Measurements from ENCODE around the gene ANGEL1. TPM values are rescaled to one million over a fixed set of nuclear protein-coding genes. Genes with fewer than 3 reads are reported as not detected.

ANGEL1 gene
- total and polyA plus RNA-seq, 10 donors = 7.4 to 76.8 (median 47.2) TPM

DNA sequence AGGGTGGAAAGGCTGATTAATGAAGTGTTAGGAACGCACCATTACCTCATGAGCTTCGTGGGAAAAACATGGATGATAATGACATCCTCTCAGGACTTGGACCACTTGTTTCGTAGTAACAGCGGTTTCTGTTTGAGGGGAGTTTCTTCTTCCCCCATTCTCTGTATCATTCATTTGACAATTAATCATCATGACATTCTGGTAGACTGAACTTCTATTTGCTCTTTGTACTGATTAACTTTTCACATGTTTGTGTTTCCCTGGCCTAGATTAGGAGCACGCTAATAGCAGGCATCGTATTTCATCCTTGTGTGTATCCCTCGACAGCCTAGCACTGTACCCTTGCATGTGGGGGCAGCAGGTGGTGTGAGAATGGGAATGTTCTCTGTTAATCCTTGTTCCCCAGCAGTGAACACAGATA is 21.6 kb upstream of the ANGEL1 start:
- no peak for DNase-seq
- Histone ChIP-seq H3K9me3 (no peaks in the 10 kb centered on the region), H3K36me3 (no peaks in the 10 kb centered on the region), H3K4me1 (peaks cover 0 to 21% (median 9%) of the 10 kb centered on the region in 6 donors), H3K4me3 (no peak overlapping the region), H3K27me3 (replicated peaks in 1 of 7) (no peaks in the 10 kb centered on the region), H3K27ac (no peak overlapping the region)
- intact Hi-C loops (cut with DNase I; ENCODE audit: low total_unique reads) = no loop called here
- 75 to 88% (median 81%) methylated on average over 7 of the region's 7 CpGs for WGBS, 5 donors
- TF ChIP-seq POLR2A (IDR thresholded peaks at IDR 0.05) = no peak
- TF ChIP-seq POLR2AphosphoS5 (IDR thresholded peaks at IDR 0.05) = no peak
- TF ChIP-seq, protein P1, sequence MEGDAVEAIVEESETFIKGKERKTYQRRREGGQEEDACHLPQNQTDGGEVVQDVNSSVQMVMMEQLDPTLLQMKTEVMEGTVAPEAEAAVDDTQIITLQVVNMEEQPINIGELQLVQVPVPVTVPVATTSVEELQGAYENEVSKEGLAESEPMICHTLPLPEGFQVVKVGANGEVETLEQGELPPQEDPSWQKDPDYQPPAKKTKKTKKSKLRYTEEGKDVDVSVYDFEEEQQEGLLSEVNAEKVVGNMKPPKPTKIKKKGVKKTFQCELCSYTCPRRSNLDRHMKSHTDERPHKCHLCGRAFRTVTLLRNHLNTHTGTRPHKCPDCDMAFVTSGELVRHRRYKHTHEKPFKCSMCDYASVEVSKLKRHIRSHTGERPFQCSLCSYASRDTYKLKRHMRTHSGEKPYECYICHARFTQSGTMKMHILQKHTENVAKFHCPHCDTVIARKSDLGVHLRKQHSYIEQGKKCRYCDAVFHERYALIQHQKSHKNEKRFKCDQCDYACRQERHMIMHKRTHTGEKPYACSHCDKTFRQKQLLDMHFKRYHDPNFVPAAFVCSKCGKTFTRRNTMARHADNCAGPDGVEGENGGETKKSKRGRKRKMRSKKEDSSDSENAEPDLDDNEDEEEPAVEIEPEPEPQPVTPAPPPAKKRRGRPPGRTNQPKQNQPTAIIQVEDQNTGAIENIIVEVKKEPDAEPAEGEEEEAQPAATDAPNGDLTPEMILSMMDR (IDR thresholded peaks at IDR 0.05 in 8 of 11, conservative IDR thresholded peaks at IDR 0.05 in 3 of 11) = no peak

DNA sequence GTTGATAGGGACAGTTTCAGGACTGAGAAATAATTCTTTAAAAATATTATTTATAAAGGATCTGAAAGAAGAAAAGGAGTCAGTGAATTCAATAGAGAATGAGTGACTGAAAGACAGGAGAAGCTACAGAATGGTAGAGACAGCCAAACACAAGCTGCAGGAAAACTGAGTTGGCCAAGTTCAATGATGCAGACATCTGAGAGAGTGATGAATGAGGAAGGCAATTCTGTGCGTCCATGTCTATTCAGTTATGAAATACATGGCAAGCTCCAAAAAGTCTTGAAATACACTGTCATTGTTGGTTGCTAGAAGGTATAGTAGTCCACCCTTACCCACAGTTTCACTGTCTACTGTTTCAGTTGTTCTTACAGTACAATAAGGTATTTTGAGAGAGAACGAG is 20.3 kb upstream of the ANGEL1 start:
- no peak for DNase-seq
- intact Hi-C loops (cut with DNase I; ENCODE audit: low total_unique reads) = no loop called here
- Histone ChIP-seq H3K27ac (peak overlapping the region in 1 of 8 donors; percentile 56), H3K27me3 (replicated peaks in 1 of 7) (no peaks in the 10 kb centered on the region), H3K4me1 (peaks cover 0 to 30% (median 17%) of the 10 kb centered on the region in 6 donors), H3K36me3 (no peaks in the 10 kb centered on the region), H3K4me3 (no peak overlapping the region), H3K9me3 (no peaks in the 10 kb centered on the region)
- 67 to 85% (median 75%) methylated on average over 2 of the region's 2 CpGs for WGBS, 5 donors
- TF ChIP-seq POLR2A (IDR thresholded peaks at IDR 0.05) (no peak), POLR2AphosphoS5 (IDR thresholded peaks at IDR 0.05) (no peak)
- TF ChIP-seq, protein P1 (IDR thresholded peaks at IDR 0.05 in 8 of 11, conservative IDR thresholded peaks at IDR 0.05 in 3 of 11) = no peak

DNA sequence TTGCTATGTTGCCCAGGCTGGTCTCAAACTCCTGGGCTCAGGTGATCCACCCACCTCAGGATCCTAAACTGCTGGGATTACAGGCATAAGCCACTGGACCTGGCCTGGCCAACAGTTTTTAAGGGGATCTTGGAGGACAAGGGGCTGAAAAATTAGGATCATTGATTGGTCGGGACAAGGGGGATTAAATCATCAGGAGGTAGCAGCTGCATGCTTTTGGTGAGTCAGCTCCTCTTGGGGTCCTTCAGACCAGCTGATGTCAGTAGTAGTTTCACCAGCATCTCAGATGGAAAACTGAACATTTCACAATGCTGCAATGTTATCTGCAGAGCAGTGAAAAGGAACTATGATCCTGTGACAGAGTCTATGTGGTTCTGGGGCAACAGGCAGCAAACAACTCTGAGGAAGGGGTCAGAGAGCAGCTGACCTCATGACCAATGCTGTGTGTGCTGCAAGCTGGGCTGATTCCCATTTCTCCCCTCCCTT is 19.9 kb upstream of the ANGEL1 start:
- peak overlapping the region in 1 of 8 donors; percentile 56 for H3K27ac ChIP-seq
- H3K9me3 ChIP-seq = no peaks in the 10 kb centered on the region
- DNase-seq = no peak
- H3K4me3 ChIP-seq = no peak overlapping the region
- no peak for TF ChIP-seq POLR2A (IDR thresholded peaks at IDR 0.05)
- peak in 1 of 3 donors; percentile 19 for TF ChIP-seq POLR2AphosphoS5 (IDR thresholded peaks at IDR 0.05)
- TF ChIP-seq, protein P1 (IDR thresholded peaks at IDR 0.05 in 8 of 11, conservative IDR thresholded peaks at IDR 0.05 in 3 of 11) = no peak
- intact Hi-C loops (cut with DNase I; ENCODE audit: low total_unique reads) = no loop called here
- WGBS, 5 donors = 50 to 83% (median 65%) methylated on average over 1 of the region's 1 CpG
- peaks cover 0 to 30% (median 17%) of the 10 kb centered on the region in 6 donors for H3K4me1 ChIP-seq
- no peaks in the 10 kb centered on the region for H3K36me3 ChIP-seq
- no peaks in the 10 kb centered on the region for H3K27me3 ChIP-seq (replicated peaks in 1 of 7)

DNA sequence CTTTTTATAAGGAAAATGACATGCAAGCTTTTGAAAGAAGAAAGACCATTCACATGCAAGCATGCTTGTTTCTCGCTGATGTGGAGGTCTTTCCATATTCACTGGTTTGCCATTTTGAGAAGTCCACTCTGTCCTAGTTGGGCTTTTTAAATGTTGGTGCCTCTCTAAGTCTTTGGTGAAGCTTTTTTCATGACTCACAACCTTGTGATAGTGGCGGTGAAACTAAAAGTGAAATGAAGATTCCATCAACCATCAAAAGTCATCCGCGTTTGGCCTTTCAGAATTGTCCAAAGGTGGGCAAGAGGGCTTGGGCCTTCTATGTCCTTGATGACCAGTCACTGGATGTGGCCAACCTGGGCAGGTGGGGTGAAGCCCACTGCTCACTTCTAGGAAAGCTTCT is 17.9 kb upstream of the ANGEL1 start:
- no peak for DNase-seq
- Histone ChIP-seq H3K9me3 (no peaks in the 10 kb centered on the region), H3K27ac (peak overlapping the region in 1 of 8 donors; percentile 65), H3K4me1 (peaks cover 0 to 22% (median 13%) of the 10 kb centered on the region in 6 donors), H3K4me3 (no peak overlapping the region), H3K36me3 (no peaks in the 10 kb centered on the region), H3K27me3 (replicated peaks in 1 of 7) (no peaks in the 10 kb centered on the region)
- intact Hi-C loops (cut with DNase I; ENCODE audit: low total_unique reads) = no loop called here
- 85 to 92% (median 86%) methylated on average over 4 of the region's 4 CpGs for WGBS, 5 donors
- TF ChIP-seq POLR2AphosphoS5 (IDR thresholded peaks at IDR 0.05) = no peak
- TF ChIP-seq POLR2A (IDR thresholded peaks at IDR 0.05) = no peak
- TF ChIP-seq, protein P1 (IDR thresholded peaks at IDR 0.05 in 8 of 11, conservative IDR thresholded peaks at IDR 0.05 in 3 of 11) = no peak
